Hematopoietic multipotent progenitor cell treated with erythropoietin and hydrocortisone succinate and interleukin-3 and kit ligand, for 6 days (in vitro differentiated cells): ENCODE results near the gene VPS52.

Source experiments
- DNase-seq: peaks from one replicate; pipeline ENCODE4 v3.0.0-alpha.2; 2015

The VPS52 gene

DNA sequence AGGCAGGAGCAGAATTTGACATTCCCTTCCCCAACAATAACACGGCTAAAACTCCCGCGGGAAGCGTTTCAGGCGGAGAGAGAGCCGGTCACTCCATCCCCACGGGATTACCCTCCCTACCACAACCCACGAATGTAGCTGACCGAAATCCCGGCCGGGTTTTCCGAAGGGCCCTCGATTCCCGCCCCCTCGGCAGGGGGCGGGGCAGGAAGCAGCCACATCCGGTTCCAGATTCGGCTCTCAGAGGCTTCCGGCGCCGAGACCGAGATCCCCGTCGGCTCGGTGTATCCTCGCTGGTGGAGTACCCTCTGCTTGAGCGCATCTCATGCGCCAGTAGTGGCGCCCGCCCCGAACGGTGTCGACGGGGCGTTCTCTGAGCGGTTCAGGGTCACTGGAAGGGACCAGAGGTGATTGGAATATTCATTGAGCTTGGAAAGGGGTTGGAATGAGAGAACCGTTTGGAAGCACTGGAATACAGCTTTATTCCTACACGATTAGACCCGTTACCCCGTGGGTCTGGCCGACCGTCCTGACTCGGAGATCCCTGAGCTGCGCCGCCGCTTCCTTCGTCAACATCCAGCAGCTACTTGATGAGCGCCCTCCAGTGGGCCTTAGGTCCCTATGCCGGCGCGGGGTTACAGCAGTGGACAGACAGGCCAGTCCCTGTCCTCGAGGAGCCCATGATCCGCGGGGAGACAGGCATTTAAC lies 27.7 kb upstream of the VPS52 start:
- DNase-seq: peak; percentile 97

DNA sequence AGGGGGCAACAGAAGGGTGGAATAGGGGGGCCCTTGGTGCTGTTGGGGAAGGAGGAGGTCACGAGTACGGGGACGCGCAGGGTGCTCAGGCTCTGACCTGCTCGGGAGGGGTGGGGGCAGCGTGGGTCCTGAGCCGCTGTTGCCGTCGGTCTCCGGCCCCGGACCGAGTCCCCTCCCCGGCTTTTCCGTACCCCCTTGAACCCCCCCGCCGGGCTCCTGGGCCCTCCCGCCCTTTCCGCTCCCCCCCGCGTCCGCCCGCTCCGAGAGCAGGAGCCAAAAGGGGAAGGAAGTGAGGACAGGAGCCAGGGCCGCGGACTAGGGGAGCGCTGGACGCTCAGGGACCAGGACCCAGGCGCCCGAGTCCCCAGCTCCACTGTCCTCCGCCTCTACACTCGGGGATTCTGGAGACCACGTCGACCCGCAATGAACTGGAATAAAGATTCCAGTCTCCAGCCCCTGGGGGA lies 27.1 kb upstream of the VPS52 start, which contains the start of gene RGL2:
RGL2 (minus strand) TSS at position 170 of the 464 bp plus-strand sequence. CDS start 332 bp downstream, outside the sequence.
- peak; percentile 81 for DNase-seq

DNA sequence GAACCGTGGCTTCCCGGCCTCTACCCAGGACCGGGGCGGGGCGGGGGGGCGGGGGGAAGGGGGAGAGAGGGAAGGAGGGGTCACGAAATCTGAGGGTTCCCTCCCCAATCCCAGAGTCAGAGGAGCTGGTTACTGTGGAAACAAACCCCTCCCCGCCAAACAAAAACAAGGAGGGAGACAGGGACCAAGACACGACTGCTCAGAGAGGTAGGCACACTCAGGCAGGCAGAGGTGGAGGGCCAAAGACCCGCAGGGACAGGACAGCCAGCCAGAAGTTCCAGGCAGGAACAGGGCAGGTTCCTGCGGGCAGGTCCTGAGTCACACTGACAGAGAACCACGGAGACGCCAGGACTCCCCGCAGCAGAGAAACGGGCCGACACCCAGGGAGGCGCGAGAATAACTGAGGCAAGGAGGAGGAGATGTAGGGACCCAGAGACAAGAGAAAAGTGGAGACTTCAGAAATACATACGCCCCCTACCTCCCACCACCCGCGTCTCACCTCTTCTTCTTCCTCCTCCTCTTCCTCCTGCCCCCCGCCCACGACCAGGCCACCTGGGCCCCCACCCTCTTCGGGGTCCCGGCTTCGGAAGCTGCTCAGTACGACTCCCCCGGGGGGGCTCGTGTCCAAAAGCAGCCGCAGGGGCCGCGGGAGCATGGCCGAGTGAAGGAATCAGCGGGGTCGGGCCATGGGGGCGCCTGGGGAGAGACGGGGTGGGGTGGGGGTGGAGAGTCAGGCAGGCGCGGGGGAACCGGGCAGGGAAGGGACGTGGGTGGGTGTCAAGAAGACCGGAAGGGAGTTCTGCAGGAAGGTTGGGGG lies 26.5 kb upstream of the VPS52 start:
- DNase-seq: peak; percentile 87

DNA sequence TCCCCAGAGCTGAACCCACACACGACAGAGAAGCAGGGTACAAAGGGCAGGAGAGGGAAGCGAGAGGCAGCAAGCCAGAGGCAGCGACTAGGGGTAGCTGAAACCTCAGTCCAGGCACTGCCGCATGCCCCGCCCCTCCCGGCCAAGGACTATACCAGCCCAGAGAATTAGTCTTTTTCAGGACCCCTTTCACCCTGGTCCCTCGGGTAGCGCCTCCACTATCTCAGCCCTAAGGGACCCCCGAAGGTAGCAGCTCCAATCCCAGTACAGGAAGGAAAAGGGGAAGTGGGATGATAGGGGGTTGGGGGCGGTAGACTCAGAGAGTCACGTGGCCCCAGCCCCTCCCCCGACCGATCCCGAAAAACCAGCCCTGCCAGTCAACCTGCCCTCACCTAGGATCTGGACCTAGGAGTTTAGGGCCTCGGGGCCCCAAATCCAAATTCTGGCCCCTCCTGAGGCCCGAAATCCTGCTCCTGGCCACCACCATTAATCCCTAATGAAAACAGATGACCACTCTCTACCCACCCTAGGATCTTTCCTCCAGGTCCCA lies 25.8 kb upstream of the VPS52 start:
- no peak for DNase-seq

DNA sequence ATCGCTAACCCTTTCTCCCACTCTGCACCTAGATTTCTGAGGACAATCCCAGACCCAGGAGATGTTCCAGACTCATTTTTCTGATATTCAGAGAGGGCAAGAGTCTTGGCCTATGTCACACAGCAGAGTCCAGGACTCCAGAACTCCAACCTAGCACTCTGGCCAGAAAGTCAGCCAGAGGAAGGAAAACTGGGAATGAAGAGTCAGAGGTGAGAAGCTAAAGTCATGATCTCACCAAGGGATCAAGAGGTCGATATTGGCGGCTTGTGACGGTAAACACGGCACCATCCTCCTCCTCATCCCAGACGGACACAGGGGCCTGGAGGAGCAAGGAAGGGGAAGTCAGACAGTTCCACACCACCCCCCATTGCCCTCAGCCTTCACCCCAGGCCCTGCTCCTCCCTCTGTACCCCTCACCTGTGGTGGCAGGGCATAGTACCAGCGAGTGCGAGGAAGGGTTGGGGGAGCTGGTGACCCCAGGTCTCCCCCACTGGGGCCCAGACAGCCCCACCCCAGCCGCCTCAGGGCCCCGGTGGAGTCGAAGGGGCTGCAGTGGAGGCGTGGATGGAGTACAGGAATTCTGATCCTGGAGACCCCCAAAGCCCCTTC lies 25.2 kb upstream of the VPS52 start:
- no peak for DNase-seq

DNA sequence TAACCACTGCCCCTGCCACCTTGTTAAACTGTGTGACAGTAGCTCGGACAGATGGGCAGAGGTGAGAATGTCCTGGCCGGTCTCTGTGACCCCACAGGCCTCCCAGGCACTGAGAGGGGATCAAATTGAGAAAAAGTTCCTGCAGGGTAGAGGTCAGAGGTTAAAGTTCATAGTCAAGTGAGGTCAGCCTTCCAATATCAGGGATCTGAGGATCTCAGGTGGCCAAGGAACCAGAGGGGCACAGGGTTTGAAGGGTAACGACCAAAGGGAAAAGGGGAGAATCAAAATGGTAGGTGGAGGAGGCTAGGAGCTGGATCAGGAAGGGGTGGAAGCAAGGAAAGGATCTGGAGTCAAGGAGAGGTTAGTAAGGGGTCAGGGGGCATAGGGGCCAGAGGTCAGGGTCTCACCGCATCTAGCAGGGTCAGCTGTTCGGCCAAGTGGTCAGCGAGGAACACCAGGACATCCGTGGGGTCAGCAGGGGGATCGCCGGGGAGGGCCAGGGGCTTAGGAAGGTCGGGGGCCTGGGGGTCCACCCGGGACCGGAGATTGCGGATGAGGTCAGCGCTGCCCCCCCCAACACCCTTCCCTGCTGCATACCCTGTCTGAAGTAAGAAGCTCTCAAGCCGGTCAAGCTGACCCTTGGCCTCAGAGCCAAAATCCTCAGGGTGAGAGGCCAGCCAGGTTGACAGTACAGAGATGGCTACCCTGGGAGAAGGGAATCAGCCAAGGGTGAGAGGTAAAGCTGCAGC lies 24.1 kb upstream of the VPS52 start:
- DNase-seq: no peak

DNA sequence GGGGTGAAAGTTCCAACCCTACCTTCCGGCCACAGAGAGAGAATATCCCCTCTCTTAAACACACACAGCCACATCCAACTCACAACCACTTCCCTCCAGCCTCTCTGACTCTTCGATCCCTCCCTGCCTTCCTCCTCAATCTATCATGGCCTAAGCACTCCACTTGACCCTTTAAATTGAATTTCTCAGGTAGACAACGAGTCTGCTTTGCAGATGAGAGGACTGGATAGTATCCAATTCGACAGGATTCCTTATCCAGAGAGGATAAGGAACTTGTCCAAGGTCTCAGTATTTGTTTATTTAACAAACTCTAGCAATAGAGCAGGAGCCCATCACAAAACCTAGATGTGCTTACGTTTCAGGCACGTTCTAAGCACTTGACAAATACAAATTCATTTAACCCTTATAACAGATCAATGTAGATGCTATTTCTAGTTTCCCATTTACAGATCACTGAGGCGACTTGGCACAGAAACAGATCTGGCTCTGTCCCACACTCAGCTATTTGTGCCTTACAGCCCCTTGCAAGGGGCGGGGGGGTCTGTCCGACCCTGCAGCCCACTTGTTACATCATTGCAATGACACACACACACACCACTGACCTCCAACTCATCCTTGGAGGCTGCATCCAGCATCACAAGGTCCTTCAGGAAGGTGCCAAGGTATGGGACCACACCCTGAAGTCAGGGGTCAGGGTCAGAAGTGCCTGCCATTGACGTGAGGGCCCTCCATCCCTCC lies 22.6 kb upstream of the VPS52 start:
- DNase-seq: no peak

DNA sequence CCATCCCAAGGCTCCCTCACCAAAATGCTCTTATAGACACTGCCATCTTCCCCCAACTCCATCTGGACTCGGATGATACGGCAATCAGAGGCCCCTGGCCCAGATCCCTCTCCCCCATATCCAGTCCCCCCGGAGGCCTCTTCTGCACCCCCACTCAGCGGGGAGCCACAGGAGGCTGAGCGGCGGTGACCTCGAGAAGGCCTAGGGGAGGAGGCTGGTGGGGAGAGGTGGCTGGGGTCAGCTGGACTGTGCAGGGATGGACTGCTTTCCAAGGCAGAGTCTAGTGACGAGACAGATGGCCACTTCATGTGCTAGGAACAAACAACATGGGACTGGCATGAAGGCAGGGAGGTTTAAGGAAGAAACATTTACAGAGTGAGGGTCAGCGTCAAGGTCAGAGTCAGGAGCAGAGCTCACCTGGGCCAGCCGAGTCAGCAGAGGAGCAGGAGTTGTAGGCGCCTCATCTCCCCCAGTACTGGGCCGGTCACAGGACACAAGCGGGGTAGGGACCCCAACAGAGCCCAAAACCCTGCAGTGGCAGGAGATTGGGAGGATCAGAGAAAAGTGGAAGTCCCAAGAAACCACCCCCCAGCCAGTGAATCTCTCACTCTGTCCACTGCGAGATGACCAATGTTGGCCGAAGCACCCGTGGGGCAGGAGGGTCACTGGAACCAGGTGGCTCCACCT lies 21.5 kb upstream of the VPS52 start:
- no peak for DNase-seq

DNA sequence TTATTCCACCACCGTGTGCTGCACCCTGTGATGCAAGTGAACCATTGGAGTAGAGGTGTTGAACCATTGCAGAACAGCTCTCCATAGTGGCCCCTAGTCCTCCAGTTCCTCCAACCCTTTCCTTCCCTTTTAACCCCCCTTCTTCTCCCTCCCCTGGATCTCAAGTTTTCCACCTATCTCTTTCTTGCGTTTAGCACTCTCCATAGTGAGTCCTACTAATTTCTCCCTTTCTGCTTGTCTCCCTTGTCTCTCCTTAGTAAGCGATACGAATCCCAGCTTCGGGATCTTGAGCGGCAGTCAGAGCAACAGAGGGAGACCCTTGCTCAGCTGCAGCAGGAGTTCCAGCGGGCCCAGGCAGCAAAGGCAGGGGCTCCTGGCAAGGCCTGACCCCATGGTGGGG lies 18.8 kb upstream of the VPS52 start:
- no peak for DNase-seq

DNA sequence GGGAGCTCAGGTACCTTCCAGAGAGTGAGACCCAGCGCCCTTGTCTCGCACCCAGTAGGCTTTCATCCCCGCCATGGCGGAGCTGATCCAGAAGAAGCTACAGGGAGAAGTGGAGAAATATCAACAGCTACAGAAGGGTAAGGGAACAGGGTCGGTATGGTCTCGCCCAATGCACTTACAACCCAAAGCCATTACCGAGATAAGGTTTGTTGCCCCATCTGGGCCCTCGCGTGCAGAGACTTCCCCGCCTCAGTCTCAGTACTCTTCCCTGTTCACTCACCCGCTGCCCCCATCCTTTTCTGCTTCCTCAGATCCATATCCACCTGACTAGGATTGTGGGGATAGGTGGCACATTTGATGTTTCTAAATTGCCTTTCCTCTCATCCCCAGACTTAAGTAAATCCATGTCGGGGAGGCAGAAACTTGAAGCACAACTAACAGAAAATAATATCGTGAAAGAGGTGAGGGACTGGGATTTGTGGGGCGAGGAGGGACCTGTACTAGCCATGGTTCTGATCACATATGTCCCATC lies 18.2 kb upstream of the VPS52 start:
- peak; percentile 68 for DNase-seq

DNA sequence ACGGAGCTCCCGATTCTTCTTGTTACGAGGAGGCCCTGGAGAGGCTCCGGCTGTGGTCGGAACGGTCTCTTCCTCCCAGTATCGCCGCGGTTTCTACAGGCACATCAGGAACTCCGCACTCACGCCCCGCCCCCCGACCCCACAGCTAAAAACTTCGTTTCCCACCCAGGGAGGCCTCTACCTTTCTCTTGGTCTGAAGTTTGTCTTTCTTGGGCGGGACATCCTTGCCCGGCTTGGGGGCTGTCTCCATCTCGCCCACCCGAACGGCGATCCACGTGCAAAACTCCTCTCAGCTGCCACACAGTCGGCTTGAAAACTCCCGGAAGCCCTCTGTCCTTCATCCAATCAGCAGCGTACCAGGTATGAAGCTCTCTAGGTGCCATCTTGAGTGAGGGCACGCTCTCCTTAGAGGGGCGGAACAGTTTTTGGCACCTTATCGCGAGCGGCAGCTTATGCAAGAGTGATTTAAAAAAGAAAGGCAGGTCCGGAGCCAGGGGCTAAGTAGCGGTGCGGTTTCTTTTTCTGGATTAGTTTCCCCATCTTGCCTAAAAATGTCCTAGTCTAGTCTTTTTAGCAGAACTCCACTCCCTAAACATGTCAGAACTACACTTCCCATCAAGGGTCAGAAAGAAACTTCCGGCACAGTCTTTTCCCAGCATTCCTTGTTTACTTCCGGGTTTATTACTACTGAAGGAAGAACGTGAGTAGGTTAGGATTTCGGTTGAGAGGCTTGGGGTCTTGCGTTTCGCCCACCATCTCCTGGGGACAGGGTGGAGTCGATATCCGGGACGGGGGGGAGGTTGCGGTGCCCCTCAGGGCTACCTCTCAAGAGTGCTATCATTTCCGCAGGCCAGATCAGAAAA lies 17.5 kb upstream of the VPS52 start, which contains the start of the genes PFDN6 and WDR46:
PFDN6 (plus strand) TSS at position 681 of the 863 bp plus-strand sequence. CDS start 256 bp downstream, outside the sequence.
WDR46 (minus strand) TSS at position 319 of the 863 bp plus-strand sequence; CDS start at position 250, 69 bp downstream.
- DNase-seq: peak; percentile 97

DNA sequence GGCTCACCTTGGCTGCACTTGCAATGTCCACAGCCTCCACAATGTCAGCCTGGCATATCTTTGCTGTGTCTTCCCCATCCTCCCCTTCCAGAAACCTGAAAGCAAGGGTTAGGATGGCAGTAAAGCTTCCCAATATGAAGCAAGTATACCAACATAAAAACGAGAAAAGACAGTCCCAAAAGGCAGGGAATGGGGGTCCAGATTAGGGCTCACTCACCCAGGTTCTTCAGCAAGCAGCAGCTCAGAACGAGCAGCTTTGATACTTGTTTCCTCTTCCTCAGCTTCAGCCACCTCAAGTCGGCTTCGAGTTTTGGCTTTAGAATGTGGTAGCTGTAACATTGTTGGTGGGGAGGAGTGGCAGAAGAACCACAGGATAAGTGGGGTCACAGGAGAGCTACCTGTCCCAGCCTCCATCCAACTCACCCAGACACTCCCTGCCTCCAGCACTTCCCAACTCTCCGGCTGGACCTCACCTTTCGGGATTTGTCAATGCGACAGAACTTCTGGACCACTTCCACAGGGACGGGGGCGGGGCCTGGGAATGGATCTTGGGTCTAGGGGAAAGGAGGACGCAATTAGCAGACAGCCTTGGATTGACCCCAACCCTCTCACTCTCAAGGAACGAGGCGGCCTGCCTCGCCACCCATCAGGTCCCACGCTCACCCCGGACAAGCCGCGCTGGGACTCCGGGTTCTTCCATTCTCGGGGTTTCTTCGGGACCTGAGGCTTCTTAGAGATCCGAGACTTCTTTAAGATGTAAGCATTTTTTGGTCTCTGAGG lies 16.7 kb upstream of the VPS52 start:
- DNase-seq: peak; percentile 18

DNA sequence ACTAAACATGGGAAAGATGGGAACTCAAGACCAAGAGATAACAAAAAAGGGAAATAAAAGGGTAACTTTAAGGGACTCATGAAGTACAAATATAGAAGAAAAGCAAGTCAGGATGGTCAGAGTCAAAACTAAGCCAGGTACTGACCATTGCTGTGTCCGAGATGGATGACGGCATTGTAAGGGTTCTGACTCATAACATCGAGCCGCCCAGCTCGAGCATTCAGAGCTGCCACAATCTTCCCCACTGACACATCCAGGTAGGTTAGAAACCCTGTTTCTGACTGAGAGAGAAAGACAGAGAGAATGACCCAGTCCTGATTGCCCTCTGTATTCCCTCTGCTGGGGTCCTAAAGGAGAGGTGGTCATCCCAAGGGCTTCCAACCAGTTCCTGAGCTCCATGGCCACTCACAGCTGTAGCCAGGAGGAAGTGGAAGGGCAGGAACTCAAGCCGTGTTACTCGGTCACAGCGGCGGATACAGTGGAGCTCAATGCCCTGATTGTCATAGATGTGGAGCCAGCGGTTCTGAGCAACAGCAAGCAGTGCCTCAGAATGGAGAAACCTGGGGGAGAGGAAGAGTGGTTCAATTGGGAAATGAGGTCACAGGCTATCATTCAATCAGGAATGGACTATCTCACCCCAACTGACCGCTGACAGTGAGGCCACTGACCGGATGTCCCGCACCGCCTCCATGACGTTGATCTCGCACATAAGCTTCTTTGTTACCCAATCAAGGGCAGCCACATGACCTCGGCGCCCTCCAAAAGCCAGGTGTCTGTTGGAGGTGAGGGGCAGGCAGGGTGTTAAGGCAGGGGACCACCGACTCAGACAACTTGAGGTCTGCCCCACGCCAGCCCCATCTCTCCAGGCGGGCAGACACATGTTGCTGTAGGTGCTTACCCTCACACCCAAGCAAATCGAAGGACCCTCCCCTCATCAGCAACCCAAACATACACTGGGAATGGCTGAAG lies 15.6 kb upstream of the VPS52 start:
- no peak for DNase-seq

DNA sequence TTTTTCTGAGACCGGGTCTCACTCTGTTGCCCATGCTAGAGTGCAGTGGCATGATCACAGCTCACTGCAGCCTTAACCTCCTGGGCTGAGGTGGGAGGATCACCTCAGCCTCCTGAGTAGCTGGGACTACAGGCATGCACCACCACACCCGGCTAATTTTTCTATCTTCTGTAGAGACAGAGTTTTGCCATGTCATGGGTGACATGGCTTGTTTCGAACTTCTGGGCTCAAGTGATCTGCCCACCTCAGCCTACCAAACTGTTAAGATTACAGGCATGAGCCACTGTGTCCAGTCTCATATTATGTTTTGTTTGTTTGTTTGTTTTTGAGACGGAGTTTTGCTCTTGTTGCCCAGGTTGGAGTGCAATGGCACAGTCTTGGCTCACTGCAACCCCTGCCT lies 13.5 kb upstream of the VPS52 start:
- peak; percentile 24 for DNase-seq

DNA sequence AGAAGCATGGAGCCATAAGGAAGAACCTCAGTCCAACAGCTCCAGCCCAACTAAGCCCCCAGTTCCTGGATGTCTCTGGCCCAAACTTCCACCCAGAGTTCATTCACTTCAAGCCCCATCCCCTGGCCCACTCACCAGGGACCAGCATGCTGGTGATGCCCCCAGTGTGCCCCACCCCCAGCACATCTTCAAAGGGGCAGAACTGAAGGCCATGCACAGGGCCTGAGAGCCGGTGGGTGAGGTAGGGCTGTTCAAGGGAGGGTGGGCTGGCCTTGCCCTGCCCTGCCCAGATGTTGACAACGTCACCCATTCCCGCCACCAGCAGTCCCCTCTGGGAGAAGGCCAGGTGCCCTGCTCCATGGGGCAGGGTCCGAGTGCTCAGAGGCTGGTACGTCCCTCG lies 8.9 kb upstream of the VPS52 start:
- DNase-seq: no peak

DNA sequence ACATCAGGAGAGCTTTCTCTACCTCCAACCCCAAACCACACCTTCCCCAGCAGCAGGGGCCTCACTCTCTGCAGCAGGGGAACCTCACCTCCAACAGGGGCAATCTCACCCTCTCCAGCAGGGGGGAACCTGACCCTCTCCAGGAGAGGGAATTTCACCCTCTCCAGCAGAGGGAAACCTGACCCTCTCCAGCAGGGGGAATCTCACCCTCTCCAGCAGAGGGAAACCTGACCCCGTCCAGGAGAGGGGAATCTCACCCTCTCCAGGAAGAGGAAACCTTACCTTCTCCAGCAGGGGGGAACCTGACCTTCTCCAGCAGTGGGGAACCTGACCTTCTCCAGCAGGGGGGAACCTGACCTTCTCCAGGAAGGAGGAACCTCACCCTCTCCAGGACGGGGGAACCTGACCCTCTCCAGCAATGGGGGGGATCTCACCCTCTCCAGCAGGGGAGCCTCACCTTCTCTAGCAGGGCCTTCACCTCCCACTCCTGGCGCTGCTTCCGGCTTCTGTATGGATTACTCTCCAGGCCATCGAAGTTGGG lies 8.4 kb upstream of the VPS52 start:
- DNase-seq: peak; percentile 67

DNA sequence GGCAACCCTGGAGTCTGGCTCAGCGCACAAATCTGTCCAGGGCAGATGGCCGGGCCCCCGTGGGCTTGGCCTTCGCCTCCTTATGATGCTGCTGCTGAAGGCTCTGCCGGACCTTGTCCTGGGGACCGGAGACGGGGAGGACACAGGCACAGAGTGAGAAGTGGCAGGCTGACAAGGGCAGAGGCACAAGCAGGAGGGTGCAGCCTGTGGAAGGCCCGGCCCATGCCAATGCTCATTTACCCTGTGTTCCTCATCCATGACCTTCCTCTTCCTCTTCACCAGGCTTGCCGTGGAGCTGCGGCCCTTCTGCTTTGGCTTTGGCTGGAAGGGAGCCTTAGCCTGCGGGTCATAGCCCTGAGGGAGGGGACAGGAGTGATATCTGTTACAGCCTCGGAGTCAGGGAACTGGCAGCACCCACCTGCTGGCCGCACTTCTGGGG lies 7.6 kb upstream of the VPS52 start:
- no peak for DNase-seq
